Skeletal muscle tissue (tissue), 4 donors: Measurements from ENCODE around the gene BLM. TPM values are rescaled to one million over a fixed set of nuclear protein-coding genes. Genes with fewer than 3 reads are reported as not detected.
A peak's percentile ranks its signal among the peaks of the same experiment; 100 is the strongest.

Experiments
- H3K27ac ChIP-seq: one replicate; pipeline ENCODE4 v1.7.0; 2013; ENCODE audit warnings: mild to moderate bottlenecking, low read depth, low read length, inconsistent platforms
- H3K27me3 ChIP-seq, 3 donors: one replicate each; pipeline ENCODE4 v1.7.0; 2013; ENCODE audit warnings: low read length in 3 of 3; ENCODE audit not compliant: control insufficient read depth in 3 of 3, insufficient read depth in 3 of 3
- H3K36me3 ChIP-seq, 3 donors: one replicate each; pipeline ENCODE4 v1.7.0; 2013; ENCODE audit warnings: low read length in 3 of 3; ENCODE audit not compliant: control insufficient read depth in 3 of 3, insufficient read depth in 3 of 3
- H3K4me1 ChIP-seq, 3 donors: one replicate each; pipeline ENCODE4 v1.7.0; 2013; ENCODE audit warnings: low read length in 3 of 3, mild to moderate bottlenecking in 3 of 3; ENCODE audit not compliant: control insufficient read depth in 3 of 3, insufficient read depth in 3 of 3
- H3K4me3 ChIP-seq, 3 donors: one replicate each; pipeline ENCODE4 v1.7.0; 2013; ENCODE audit warnings: low read length in 3 of 3
- H3K9ac ChIP-seq, 3 donors: one replicate each; pipeline ENCODE4 v1.7.0; 2013; ENCODE audit warnings: low read length in 3 of 3, mild to moderate bottlenecking in 3 of 3, moderate library complexity in 2 of 3, low read depth in 1 of 3
- H3K9me3 ChIP-seq, 3 donors: one replicate each; pipeline ENCODE4 v1.7.0; 2013; ENCODE audit warnings: low read length in 3 of 3; ENCODE audit not compliant: control insufficient read depth in 3 of 3
- total RNA-seq: library from RNA; depleted of rRNA; stranded (reverse); fragments of >200 nt; gene quantifications from one replicate; pipeline ENCODE4 v1.2.3, GENCODE V29; 2014
- donor health status: Osteomylitis.

The BLM gene
- total RNA-seq, 1 donor from 2014 or later, result 2.1 TPM

DNA sequence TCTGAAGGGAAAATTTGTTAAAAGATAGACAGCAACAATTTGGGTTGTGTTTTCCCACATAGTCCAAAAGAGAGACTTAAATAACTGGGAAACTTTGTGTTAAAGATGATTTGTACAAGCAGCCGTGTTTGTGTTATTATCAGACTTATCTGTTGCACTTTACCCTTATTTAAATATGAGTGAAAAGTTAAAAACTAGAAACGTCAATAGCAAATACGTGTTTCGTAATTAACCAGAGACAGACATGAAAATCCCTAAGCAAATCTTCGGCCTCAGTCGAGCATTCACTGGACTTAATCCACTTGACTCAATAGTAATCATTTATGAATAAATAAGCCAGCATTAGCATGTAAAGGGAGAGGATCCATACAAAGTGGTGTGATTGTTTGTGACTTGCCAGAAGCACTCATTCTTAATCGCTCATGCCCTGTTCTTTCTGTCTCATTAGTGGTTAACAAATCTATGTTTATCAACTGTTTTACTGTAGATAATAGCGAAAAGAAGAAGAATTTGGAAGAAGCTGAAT, 34.2 kb downstream of the BLM start:
- no peaks in the 10 kb centered on the region for H3K36me3 ChIP-seq
- no peaks in the 10 kb centered on the region for H3K9me3 ChIP-seq
- H3K4me3 ChIP-seq, result no peak overlapping the region
- no peaks in the 10 kb centered on the region for H3K27me3 ChIP-seq
- no peaks in the 10 kb centered on the region for H3K4me1 ChIP-seq
- H3K27ac ChIP-seq, result no peak overlapping the region
- H3K9ac ChIP-seq, result no peak overlapping the region

DNA sequence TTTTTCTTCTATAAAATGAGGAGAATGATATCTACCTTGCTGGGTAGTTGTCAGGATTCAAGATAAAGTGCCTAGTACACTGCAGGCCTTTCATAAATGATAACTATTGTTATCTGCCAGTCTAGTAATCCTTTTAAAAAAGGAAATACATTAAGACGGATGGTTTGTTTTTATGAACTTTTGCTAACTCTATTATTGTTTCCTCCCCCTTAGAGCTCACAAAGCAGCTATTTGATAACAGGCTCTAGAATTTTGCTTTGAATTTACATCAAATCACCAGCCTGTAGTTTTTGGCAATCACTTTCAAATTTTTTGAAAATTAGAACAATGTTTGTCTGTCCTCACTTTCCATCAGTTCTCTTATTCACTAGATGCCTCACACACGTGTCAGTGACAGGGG, 39.8 kb downstream of the BLM start:
- Histone ChIP-seq H3K9me3 (no peaks in the 10 kb centered on the region), H3K36me3 (no peaks in the 10 kb centered on the region), H3K4me3 (no peak overlapping the region), H3K27ac (no peak overlapping the region), H3K9ac (no peak overlapping the region), H3K27me3 (no peaks in the 10 kb centered on the region), H3K4me1 (no peaks in the 10 kb centered on the region)

GRCh38 chr15:90757461-90757860, 40.3 kb downstream of the BLM start:
- H3K27me3 ChIP-seq, result no peaks in the 10 kb centered on the region
- no peak overlapping the region for H3K9ac ChIP-seq
- no peak overlapping the region for H3K27ac ChIP-seq
- H3K9me3 ChIP-seq, result no peaks in the 10 kb centered on the region
- peaks cover 0 to 5% (median 5%) of the 10 kb centered on the region in 3 donors for H3K4me1 ChIP-seq
- no peaks in the 10 kb centered on the region for H3K36me3 ChIP-seq
- H3K4me3 ChIP-seq, result no peak overlapping the region

- peaks cover 0 to 8% (median 8%) of the 10 kb centered on the region in 3 donors for H3K4me1 ChIP-seq
- no peaks in the 10 kb centered on the region for H3K9me3 ChIP-seq
- H3K9ac ChIP-seq, result no peak overlapping the region
- H3K4me3 ChIP-seq, result no peak overlapping the region
- no peaks in the 10 kb centered on the region for H3K36me3 ChIP-seq
- H3K27me3 ChIP-seq, result no peaks in the 10 kb centered on the region
- no peak overlapping the region for H3K27ac ChIP-seq
These were observed 43.6 kb downstream of the BLM start for GRCh38 chr15:90760661-90761232.

DNA sequence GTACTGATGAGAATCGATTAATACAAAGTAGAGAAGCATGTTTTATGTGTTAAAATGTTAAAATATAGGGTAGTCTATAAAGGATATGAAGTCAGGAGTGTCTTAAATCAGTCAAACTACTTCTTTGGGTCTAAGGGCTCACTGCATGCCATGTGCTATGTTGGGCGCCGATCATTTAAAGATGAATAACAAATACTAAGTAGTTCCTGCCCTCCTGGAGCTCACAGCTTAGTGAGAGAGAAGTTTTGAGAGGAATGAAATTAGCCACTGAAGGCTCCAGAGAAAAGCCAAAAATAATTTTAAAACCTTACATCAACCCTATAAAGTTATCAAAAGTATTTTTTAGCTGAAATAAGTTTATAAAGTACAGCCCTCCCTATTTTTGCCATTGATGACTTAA, 44.5 kb downstream of the BLM start:
- Histone ChIP-seq H3K9ac (no peak overlapping the region), H3K9me3 (no peaks in the 10 kb centered on the region), H3K4me3 (peak overlapping the region in 1 of 3 donors; percentile 5), H3K36me3 (no peaks in the 10 kb centered on the region), H3K27ac (no peak overlapping the region), H3K27me3 (no peaks in the 10 kb centered on the region), H3K4me1 (peaks cover 0 to 8% (median 8%) of the 10 kb centered on the region in 3 donors)

DNA sequence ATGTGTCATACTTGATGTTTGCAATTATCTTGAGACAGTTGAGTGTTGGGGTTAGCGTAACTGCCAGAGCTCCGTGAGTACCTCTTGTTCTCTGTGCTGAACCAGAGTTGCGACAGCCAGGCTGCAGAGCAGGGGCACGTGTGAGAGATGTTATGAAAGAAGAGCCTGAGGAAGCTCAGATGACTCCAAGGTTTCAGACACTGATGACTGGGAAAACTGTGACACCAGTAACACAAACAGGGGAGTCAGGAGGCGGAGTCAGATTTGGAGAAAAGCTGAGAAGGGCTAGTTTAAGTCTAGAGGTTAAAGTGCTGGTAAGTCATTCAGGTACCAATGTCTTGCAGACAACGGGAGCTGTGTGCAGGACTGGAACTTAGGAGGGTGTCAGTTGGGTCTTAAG, 45.0 kb downstream of the BLM start:
- H3K27me3 ChIP-seq, result no peaks in the 10 kb centered on the region
- peaks cover 0 to 8% (median 8%) of the 10 kb centered on the region in 3 donors for H3K4me1 ChIP-seq
- H3K9ac ChIP-seq, result no peak overlapping the region
- no peaks in the 10 kb centered on the region for H3K36me3 ChIP-seq
- peak overlapping the region; percentile 15 for H3K27ac ChIP-seq
- no peaks in the 10 kb centered on the region for H3K9me3 ChIP-seq
- peak overlapping the region in 2 of 3 donors; percentile 5 to 9 for H3K4me3 ChIP-seq

DNA sequence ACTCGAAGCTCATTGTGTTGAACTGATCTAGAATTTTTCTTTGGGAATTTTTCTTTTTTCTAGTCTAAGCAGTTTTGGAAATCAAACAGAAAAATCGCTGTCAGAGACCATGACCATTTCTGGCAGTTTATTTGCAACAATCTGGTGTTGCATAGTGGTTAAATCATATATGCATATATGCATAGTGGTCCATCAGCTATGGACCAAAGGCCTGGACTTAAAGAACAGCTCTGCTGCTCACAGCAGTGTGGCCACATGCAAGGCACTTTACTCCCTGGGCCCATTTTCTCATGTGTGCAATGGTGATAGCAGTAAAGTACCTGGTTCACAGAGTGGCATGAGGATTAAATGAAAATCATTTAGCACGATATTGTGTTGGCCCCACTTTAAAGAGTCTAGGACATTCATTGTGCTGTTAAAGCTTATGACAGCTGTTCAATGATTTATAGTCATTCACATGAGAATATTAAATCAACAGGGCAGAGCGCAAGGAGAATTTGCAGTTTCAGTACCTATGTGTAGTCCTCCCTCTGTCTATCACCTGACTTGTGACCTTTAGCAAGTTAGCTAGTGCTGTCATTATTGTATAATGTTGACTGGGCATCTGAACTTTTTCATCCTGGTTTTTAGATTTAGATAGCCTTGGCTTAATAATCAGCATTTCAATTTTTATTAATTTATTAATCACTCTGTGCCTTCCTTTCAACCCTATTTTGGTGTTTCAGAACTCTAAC, 46.4 kb downstream of the BLM start:
- Histone ChIP-seq H3K27me3 (no peaks in the 10 kb centered on the region), H3K9ac (no peak overlapping the region), H3K36me3 (no peaks in the 10 kb centered on the region), H3K4me3 (no peak overlapping the region), H3K27ac (no peak overlapping the region), H3K9me3 (no peaks in the 10 kb centered on the region), H3K4me1 (peaks cover 0 to 8% (median 8%) of the 10 kb centered on the region in 3 donors)

DNA sequence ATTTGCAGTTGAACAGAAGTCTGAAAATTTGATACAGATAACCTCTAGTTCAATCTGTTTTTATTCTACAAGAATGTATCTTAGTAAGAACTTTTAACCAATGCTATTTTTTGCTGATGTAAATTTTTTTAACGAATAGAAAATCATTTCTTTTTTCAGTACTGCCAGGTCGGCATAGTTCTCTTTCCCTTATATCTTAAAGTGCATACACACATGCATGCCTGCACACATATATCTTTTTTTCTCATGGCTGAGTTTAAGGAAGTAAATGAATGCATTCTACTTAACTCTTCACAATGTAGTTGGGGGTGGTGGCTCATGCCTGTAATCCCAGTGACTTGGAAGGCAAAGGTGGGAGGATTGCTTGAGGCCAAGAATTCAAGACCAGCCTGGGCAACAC, 48.4 kb downstream of the BLM start:
- Histone ChIP-seq H3K27me3 (no peaks in the 10 kb centered on the region), H3K4me1 (peaks cover 0 to 8% (median 8%) of the 10 kb centered on the region in 3 donors), H3K9me3 (no peaks in the 10 kb centered on the region), H3K9ac (no peak overlapping the region), H3K4me3 (no peak overlapping the region), H3K27ac (no peak overlapping the region), H3K36me3 (no peaks in the 10 kb centered on the region)

GRCh38 chr15:90765966-90766365, 48.8 kb downstream of the BLM start:
- H3K9ac ChIP-seq, result no peak overlapping the region
- H3K4me3 ChIP-seq, result no peak overlapping the region
- H3K27me3 ChIP-seq, result no peaks in the 10 kb centered on the region
- no peaks in the 10 kb centered on the region for H3K36me3 ChIP-seq
- H3K4me1 ChIP-seq, result peaks cover 0 to 8% (median 8%) of the 10 kb centered on the region in 3 donors
- H3K9me3 ChIP-seq, result no peaks in the 10 kb centered on the region
- H3K27ac ChIP-seq, result no peak overlapping the region

DNA sequence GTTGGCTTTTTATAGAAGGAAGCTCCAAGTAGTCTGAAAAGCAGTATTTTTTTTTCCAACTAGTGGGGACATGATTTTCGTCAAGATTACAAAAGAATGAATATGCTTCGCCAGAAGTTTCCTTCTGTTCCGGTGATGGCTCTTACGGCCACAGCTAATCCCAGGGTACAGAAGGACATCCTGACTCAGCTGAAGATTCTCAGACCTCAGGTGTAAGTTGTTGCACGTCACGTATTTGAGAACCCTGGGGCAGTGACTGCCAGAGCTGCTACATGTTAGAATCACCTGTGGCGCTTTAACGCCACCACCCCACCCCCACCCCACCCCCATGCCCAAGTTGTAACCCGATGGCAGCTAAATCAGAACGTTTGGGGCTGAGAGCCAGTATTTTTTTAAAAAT, 52.2 kb downstream of the BLM start:
- Histone ChIP-seq H3K9ac (no peak overlapping the region), H3K9me3 (no peaks in the 10 kb centered on the region), H3K4me3 (no peak overlapping the region), H3K36me3 (no peaks in the 10 kb centered on the region), H3K27me3 (no peaks in the 10 kb centered on the region), H3K4me1 (no peaks in the 10 kb centered on the region), H3K27ac (no peak overlapping the region)
